Mesendoderm (in vitro differentiated cells): ENCODE results near the gene STX18.

ENCODE experiments used
- DNase-seq: peaks from one replicate; pipeline ENCODE4 v3.0.0; 2013
- H2AK5ac ChIP-seq: 2 replicates; pipeline ENCODE4 v1.6.1; 2013; ENCODE audit warnings: low read length, inconsistent platforms
- H2BK120ac ChIP-seq: 2 replicates; pipeline ENCODE4 v1.6.1; 2013; ENCODE audit warnings: low read depth, mild to moderate bottlenecking, low read length, moderate library complexity, mixed read lengths
- H2BK15ac ChIP-seq: replicated peaks from 2 replicates; pipeline ENCODE4 v1.6.1; 2013; ENCODE audit warnings: low read depth, mild to moderate bottlenecking, moderate library complexity
- H2BK5ac ChIP-seq: 2 replicates; pipeline ENCODE4 v1.6.1; 2013; ENCODE audit warnings: low read length, inconsistent platforms
- H3K18ac ChIP-seq: 2 replicates; pipeline ENCODE4 v1.6.1; 2013; ENCODE audit warnings: mild to moderate bottlenecking, low read length, mixed read lengths
- H3K23ac ChIP-seq: one replicate; pipeline ENCODE4 v1.6.1; 2013; ENCODE audit warnings: low read length
- H3K27ac ChIP-seq: 2 replicates; pipeline ENCODE4 v1.5.1; 2013; ENCODE audit warnings: low read depth, mild to moderate bottlenecking, inconsistent platforms, low read length, moderate library complexity
- H3K27me3 ChIP-seq: 2 replicates; pipeline ENCODE4 v1.6.1; 2013; ENCODE audit warnings: low read length, control low read depth, mild to moderate bottlenecking, inconsistent platforms; ENCODE audit not compliant: insufficient read depth, poor library complexity
- H3K36me3 ChIP-seq: 2 replicates; pipeline ENCODE4 v1.6.1; 2013; ENCODE audit warnings: low read length, inconsistent platforms; ENCODE audit not compliant: control insufficient read depth, insufficient read depth
- H3K4ac ChIP-seq: one replicate; pipeline ENCODE4 v1.6.1; 2013; ENCODE audit warnings: low read depth, mild to moderate bottlenecking, low read length, moderate library complexity
- H3K4me1 ChIP-seq: 2 replicates; pipeline ENCODE4 v1.6.1; 2013; ENCODE audit warnings: low read depth, low read length, inconsistent platforms; ENCODE audit not compliant: control insufficient read depth
- H3K4me2 ChIP-seq: 2 replicates; pipeline ENCODE4 v1.6.1; 2013; ENCODE audit warnings: low read length
- H3K4me3 ChIP-seq: 2 replicates; pipeline ENCODE4 v1.5.1; 2013; ENCODE audit warnings: mild to moderate bottlenecking, low read length
- H3K56ac ChIP-seq: one replicate; pipeline ENCODE4 v1.6.1; 2013; ENCODE audit warnings: low read length
- H3K79me1 ChIP-seq: 2 replicates; pipeline ENCODE4 v1.6.1; 2013; ENCODE audit warnings: low read length, inconsistent platforms
- H3K79me2 ChIP-seq: 2 replicates; pipeline ENCODE4 v1.6.1; 2013; ENCODE audit warnings: mild to moderate bottlenecking, low read length; ENCODE audit not compliant: control insufficient read depth, insufficient read depth
- H3K9ac ChIP-seq: 2 replicates; pipeline ENCODE4 v1.6.1; 2013; ENCODE audit warnings: low read length, inconsistent platforms
- H4K5ac ChIP-seq: one replicate; pipeline ENCODE4 v1.6.1; 2013; ENCODE audit warnings: low read length
- H4K8ac ChIP-seq: one replicate; pipeline ENCODE4 v1.6.1; 2013; ENCODE audit warnings: low read depth, mild to moderate bottlenecking, control low read depth, low read length, moderate library complexity
- WGBS: extraction: QIAGEN DNeasy Blood & Tissue Kit; methylation state at CpG from one replicate; pipeline ENCODE4 v1.1.7; 2013; ENCODE audit warnings: low lambda C conversion rate, missing lambda C conversion rate; ENCODE audit not compliant: insufficient coverage; ENCODE audit errors: extremely low coverage; 5-methylcytosine and 5-hydroxymethylcytosine counted together

Gene STX18

DNA sequence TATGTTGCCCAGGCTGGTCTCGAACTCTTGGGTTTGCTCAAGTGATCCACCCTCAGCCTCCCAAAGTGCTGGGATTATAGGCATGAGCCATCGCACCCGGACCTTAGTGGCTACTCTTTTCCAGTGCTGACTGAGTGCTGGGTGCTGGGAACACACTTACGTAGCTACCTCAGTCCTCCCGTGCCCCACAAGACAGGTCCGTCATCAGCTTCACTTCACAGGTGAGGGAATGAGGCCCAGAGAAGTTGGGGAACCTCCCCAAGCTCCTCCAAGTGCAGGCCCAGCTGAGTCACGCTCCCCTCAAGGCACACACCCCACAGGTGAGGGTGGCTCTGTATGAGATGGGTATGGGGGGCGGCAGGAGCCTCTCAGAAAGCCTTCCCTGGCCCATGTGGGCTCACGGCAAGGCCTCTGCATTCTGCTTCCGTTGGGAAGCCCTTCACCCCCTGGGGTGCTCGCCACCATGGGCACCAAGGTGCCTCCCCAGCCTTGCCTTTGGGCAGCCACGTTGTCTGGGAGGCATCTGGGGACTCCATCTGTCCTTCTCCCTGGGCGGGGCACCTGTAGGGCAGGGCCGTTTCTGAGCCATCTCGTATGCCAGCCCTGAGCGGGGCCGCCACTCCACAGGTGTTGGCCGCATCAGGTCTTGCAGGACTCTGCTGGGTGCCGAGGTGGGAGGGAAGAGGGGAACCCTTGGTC, 126.6 kb downstream of the STX18 start:
- Histone ChIP-seq H4K8ac (no peak overlapping the region), H4K5ac (no peak overlapping the region), H3K36me3 (no peaks in the 10 kb centered on the region), H2AK5ac (no peak overlapping the region), H3K27me3 (no peaks in the 10 kb centered on the region), H3K79me1 (no peaks in the 10 kb centered on the region), H3K56ac (no peak overlapping the region), H3K23ac (no peak overlapping the region), H3K18ac (no peak overlapping the region), H3K9ac (no peak overlapping the region), H3K79me2 (no peaks in the 10 kb centered on the region), H3K4me3 (no peak overlapping the region), H2BK15ac (no peak overlapping the region), H2BK120ac (no peak overlapping the region), H3K4me2 (no peak overlapping the region), H2BK5ac (no peak overlapping the region), H3K4me1 (peaks cover 2% of the 10 kb centered on the region), H3K4ac (no peak overlapping the region), H3K27ac (no peak overlapping the region)
- no peak for DNase-seq
- no CpG with 5 or more reads among the region's 19 CpGs for WGBS

- Histone ChIP-seq H2BK5ac (no peak overlapping the region), H2AK5ac (no peak overlapping the region), H3K79me1 (no peaks in the 10 kb centered on the region), H4K8ac (no peak overlapping the region), H3K79me2 (no peaks in the 10 kb centered on the region), H3K4me3 (no peak overlapping the region), H3K9ac (no peak overlapping the region), H3K27me3 (no peaks in the 10 kb centered on the region), H2BK120ac (no peak overlapping the region), H3K18ac (no peak overlapping the region), H3K27ac (no peak overlapping the region), H3K36me3 (no peaks in the 10 kb centered on the region), H4K5ac (no peak overlapping the region), H3K23ac (no peak overlapping the region), H3K4me1 (peaks cover 2% of the 10 kb centered on the region), H3K4me2 (no peak overlapping the region), H3K56ac (no peak overlapping the region), H2BK15ac (no peak overlapping the region), H3K4ac (no peak overlapping the region)
- no CpG with 5 or more reads among the region's 7 CpGs for WGBS
- no peak for DNase-seq
Measured at GRCh38 chr4:4413806-4414205, 128.0 kb downstream of the STX18 start.

- Histone ChIP-seq H3K4me3 (no peak overlapping the region), H3K27me3 (no peaks in the 10 kb centered on the region), H3K4me2 (no peak overlapping the region), H3K36me3 (no peaks in the 10 kb centered on the region), H3K23ac (no peak overlapping the region), H2BK5ac (no peak overlapping the region), H2BK15ac (no peak overlapping the region), H4K8ac (no peak overlapping the region), H3K27ac (no peak overlapping the region), H3K79me2 (no peaks in the 10 kb centered on the region), H3K4ac (no peak overlapping the region), H2AK5ac (no peak overlapping the region), H3K9ac (no peak overlapping the region), H2BK120ac (no peak overlapping the region), H4K5ac (no peak overlapping the region), H3K56ac (no peak overlapping the region), H3K18ac (no peak overlapping the region), H3K4me1 (peaks cover 2% of the 10 kb centered on the region), H3K79me1 (no peaks in the 10 kb centered on the region)
- DNase-seq, result no peak
- no CpG with 5 or more reads among the region's 10 CpGs for WGBS
Measured at GRCh38 chr4:4413373-4413725, 128.5 kb downstream of the STX18 start.

GRCh38 chr4:4412641-4413372, 129.0 kb downstream of the STX18 start:
- H4K5ac ChIP-seq, result no peak overlapping the region

GRCh38 chr4:4411906-4412305, 129.9 kb downstream of the STX18 start:
- DNase-seq, result no peak
- H3K9ac ChIP-seq, result no peak overlapping the region
- H3K36me3 ChIP-seq, result no peaks in the 10 kb centered on the region
- H3K4me2 ChIP-seq, result no peak overlapping the region
- H4K5ac ChIP-seq, result no peak overlapping the region
- H3K56ac ChIP-seq, result no peak overlapping the region
- peaks cover 1% of the 10 kb centered on the region for H3K4me1 ChIP-seq
- no peak overlapping the region for H3K18ac ChIP-seq
- H4K8ac ChIP-seq, result no peak overlapping the region
- H3K4me3 ChIP-seq, result no peak overlapping the region
- H3K27ac ChIP-seq, result no peak overlapping the region
- H3K23ac ChIP-seq, result no peak overlapping the region
- no peak overlapping the region for H2BK5ac ChIP-seq
- H3K27me3 ChIP-seq, result no peaks in the 10 kb centered on the region
- H2BK120ac ChIP-seq, result no peak overlapping the region
- no CpG with 5 or more reads among the region's 15 CpGs for WGBS
- no peak overlapping the region for H2AK5ac ChIP-seq
- no peaks in the 10 kb centered on the region for H3K79me1 ChIP-seq
- no peaks in the 10 kb centered on the region for H3K79me2 ChIP-seq
- H2BK15ac ChIP-seq, result no peak overlapping the region
- H3K4ac ChIP-seq, result no peak overlapping the region

More at GRCh38 chr4:4412641-4413372, 129.0 kb downstream of the STX18 start:
- Histone ChIP-seq H2BK5ac (no peak overlapping the region), H4K8ac (no peak overlapping the region), H3K27ac (no peak overlapping the region), H2BK120ac (no peak overlapping the region), H3K4me2 (no peak overlapping the region), H2AK5ac (no peak overlapping the region), H3K27me3 (no peaks in the 10 kb centered on the region), H3K79me2 (no peaks in the 10 kb centered on the region), H3K4ac (no peak overlapping the region), H3K23ac (no peak overlapping the region), H3K4me3 (no peak overlapping the region), H3K36me3 (no peaks in the 10 kb centered on the region), H3K79me1 (no peaks in the 10 kb centered on the region), H3K9ac (no peak overlapping the region), H3K4me1 (peaks cover 2% of the 10 kb centered on the region), H3K18ac (no peak overlapping the region), H2BK15ac (no peak overlapping the region), H3K56ac (no peak overlapping the region)
- WGBS, result no CpG with 5 or more reads among the region's 19 CpGs
- no peak for DNase-seq
